Cardiac fibroblast (primary cell): ENCODE results near the gene SMYD3.

Experiments
- DNase-seq, 2 donors: peaks; one replicate each; pipeline versions ENCODE4 v3.0.0 to v3.0.0-alpha.2; 2010; ENCODE audit warnings: low read depth in 2 of 2
- H3K4me3 ChIP-seq, 2 donors: replicated peaks in 1 of 2; 1 replicate in 1 of 2; 2 replicates in 1 of 2; pipeline ENCODE4 v1.5.1; 2011; ENCODE audit warnings: low read depth in 2 of 2, low read length in 2 of 2, mild to moderate bottlenecking in 2 of 2, moderate library complexity in 1 of 2
- CTCF ChIP-seq: IDR thresholded peaks from one replicate; pipeline ENCODE4 v1.5.1; 2011; ENCODE audit warnings: low read depth, mild to moderate bottlenecking, low read length, inconsistent platforms

The SMYD3 gene

GRCh38 chr1:246530482-246530881 is 23.4 kb upstream of the SMYD3 start:
- DNase-seq, result no peak
- no peak for TF ChIP-seq CTCF
- H3K4me3 ChIP-seq, result no peak overlapping the region

GRCh38 chr1:246528933-246529731 is 22.1 kb upstream of the SMYD3 start:
- no peak for DNase-seq
- H3K4me3 ChIP-seq, result no peak overlapping the region
- no peak for TF ChIP-seq CTCF

- H3K4me3 ChIP-seq, result no peak overlapping the region
- no peak for TF ChIP-seq CTCF
Measured at GRCh38 chr1:246527402-246528088, 20.5 kb upstream of the SMYD3 start.

GRCh38 chr1:246526915-246527314 is 19.8 kb upstream of the SMYD3 start:
- no peak for DNase-seq
- no peak for TF ChIP-seq CTCF
- no peak overlapping the region for H3K4me3 ChIP-seq

More at GRCh38 chr1:246527402-246528088, 20.5 kb upstream of the SMYD3 start:
- DNase-seq, result peak; percentile 6

- TF ChIP-seq CTCF, result no peak
- no peak overlapping the region for H3K4me3 ChIP-seq
- no peak for DNase-seq
Measured at GRCh38 chr1:246526380-246526779, 19.3 kb upstream of the SMYD3 start.

GRCh38 chr1:246519514-246519913 is 12.4 kb upstream of the SMYD3 start:
- no peak overlapping the region for H3K4me3 ChIP-seq
- no peak for DNase-seq
- TF ChIP-seq CTCF, result no peak
